SU-DHL-6 (cell line): ENCODE data around the gene ELK4.

Experiments
- CTCF ChIP-seq: fragments of 200-600 bp; sonication (generic); IDR thresholded peaks from one replicate; pipeline ENCODE4 v1.5.1; 2017; ENCODE audit warnings: antibody characterized with exemption, mild to moderate bottlenecking, low read length, moderate library complexity; ENCODE audit not compliant: insufficient read depth, poor library complexity, severe bottlenecking
- EZH2phosphoT487 ChIP-seq: fragments of 200-600 bp; sonication (generic), shearing (Covaris generic); conservative IDR thresholded peaks from 2 replicates; pipeline ENCODE4 v1.6.1; 2018; ENCODE audit warnings: mild to moderate bottlenecking, antibody characterized with exemption, low read length, moderate library complexity, mixed read lengths

DNA sequence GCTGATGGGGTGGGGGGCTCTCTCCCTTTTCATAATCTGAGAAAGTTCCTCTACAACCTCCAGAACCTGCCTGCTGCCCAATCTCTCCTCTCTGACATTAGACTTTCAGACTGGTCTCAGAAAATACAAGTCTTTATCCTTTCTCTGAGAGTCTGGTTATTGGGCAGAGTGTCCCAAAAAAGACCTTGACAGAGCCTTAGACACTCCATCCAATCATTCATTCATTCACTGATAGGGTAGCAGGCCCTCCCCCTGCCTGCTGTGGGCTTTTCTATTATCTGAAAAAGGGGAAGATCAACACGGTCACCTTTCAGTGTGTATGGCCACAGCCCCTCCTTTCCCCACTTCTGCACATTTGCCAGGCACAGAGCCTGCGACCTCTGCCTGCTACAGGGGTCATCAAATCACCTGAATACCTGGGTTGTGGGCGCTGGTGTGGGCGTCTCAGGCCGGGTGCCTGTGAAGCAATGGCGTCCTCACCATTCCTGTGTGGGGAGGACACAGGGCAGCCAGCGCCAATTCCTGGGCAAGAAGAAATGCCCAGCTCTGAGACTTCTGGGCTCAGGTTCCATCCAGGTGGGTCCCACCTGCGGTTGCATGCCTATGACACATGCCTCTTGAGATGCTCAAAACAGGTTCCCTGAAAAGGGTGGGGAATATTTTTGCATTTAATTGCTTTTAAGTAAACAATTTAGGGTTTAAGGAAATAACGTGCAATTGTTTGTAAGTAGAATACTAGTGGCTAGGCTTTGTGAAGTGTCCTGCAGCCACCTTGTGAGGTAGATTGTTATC, 52.8 kb downstream of the ELK4 start:
- no peak for TF ChIP-seq CTCF
- no peak for TF ChIP-seq EZH2phosphoT487
